ENCODE data around the gene OR2T6. TPM values are rescaled to one million over a fixed set of nuclear protein-coding genes. Genes with fewer than 3 reads are reported as not detected.
"Not testable (repeated sequence)": the region's sequence is repeated elsewhere in the genome, so short reads cannot be mapped to it uniquely, and the experiment has no call there.

OR2T6 gene
- polyA plus RNA-seq, 1 donor from 2014 or later = not detected

- H2AFZ ChIP-seq (ENCODE audit: low read depth, low read length); H3K36me3 ChIP-seq (ENCODE audit: insufficient read depth, low read length); H3K9me3 ChIP-seq (ENCODE audit: low read length); H4K20me1 ChIP-seq (ENCODE audit: insufficient read depth); H3K4me3 ChIP-seq (ENCODE audit: low read length); H3K27me3 ChIP-seq (ENCODE audit: insufficient read depth, low read depth, low read length); H3K27ac ChIP-seq (ENCODE audit: low read length); H3K9me2 ChIP-seq (ENCODE audit: insufficient read depth, low read length); H3F3A ChIP-seq (ENCODE audit: insufficient read depth, low read length, poor library complexity, severe bottlenecking); H3K4me2 ChIP-seq (ENCODE audit: low read length); H3K79me2 ChIP-seq (replicated peaks; ENCODE audit: insufficient read depth, low read length); H3K9ac ChIP-seq (ENCODE audit: low read length): not testable (repeated sequence)
Measured at GRCh38 chr1:248428192-248428533, 52.6 kb downstream of the OR2T6 start.

- not testable (repeated sequence) for H2AFZ ChIP-seq (ENCODE audit: low read depth, low read length); H3K4me2 ChIP-seq (ENCODE audit: low read length); H3K4me3 ChIP-seq (ENCODE audit: low read length); H3K36me3 ChIP-seq (ENCODE audit: insufficient read depth, low read length); H3F3A ChIP-seq (ENCODE audit: insufficient read depth, low read length, poor library complexity, severe bottlenecking); H3K9me2 ChIP-seq (ENCODE audit: insufficient read depth, low read length); H3K27me3 ChIP-seq (ENCODE audit: insufficient read depth, low read depth, low read length); H3K79me2 ChIP-seq (replicated peaks; ENCODE audit: insufficient read depth, low read length); H3K9me3 ChIP-seq (ENCODE audit: low read length); H3K27ac ChIP-seq (ENCODE audit: low read length); H3K9ac ChIP-seq (ENCODE audit: low read length); H4K20me1 ChIP-seq (ENCODE audit: insufficient read depth)
Measured at GRCh38 chr1:248431683-248432082, 56.1 kb downstream of the OR2T6 start.

GRCh38 chr1:248432201-248432600, 56.7 kb downstream of the OR2T6 start:
- H4K20me1 ChIP-seq (ENCODE audit: insufficient read depth); H3K79me2 ChIP-seq (replicated peaks; ENCODE audit: insufficient read depth, low read length); H3K27ac ChIP-seq (ENCODE audit: low read length); H3K27me3 ChIP-seq (ENCODE audit: insufficient read depth, low read depth, low read length); H3K9ac ChIP-seq (ENCODE audit: low read length); H3K4me3 ChIP-seq (ENCODE audit: low read length); H3K4me2 ChIP-seq (ENCODE audit: low read length); H3K9me2 ChIP-seq (ENCODE audit: insufficient read depth, low read length); H3K9me3 ChIP-seq (ENCODE audit: low read length); H3K36me3 ChIP-seq (ENCODE audit: insufficient read depth, low read length); H2AFZ ChIP-seq (ENCODE audit: low read depth, low read length); H3F3A ChIP-seq (ENCODE audit: insufficient read depth, low read length, poor library complexity, severe bottlenecking): not testable (repeated sequence)

GRCh38 chr1:248433811-248434415, 58.4 kb downstream of the OR2T6 start:
- H3K9me2 ChIP-seq (ENCODE audit: insufficient read depth, low read length); H2AFZ ChIP-seq (ENCODE audit: low read depth, low read length): not testable (repeated sequence)

DNA sequence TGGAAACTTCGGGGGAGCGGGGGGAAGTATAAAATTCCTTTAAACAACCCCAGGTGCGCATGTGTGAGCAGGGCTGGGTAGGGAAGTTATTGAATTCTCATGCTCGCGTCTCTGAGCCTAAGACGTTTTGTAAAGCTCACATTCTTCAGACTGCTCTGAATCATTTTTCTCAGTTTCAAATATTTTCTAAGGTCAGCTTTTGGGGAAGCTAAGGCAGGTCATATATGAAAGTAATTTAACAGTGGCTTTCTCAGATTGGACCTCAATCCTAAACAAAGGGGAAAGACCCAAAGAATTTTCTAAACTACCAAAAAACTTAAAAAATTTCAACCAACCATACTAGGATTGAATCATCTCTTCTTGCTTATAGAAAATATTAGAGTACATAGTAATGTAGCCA, 59.4 kb downstream of the OR2T6 start:
- H3K27ac ChIP-seq (ENCODE audit: low read length); H3K9ac ChIP-seq (ENCODE audit: low read length); H3K9me2 ChIP-seq (ENCODE audit: insufficient read depth, low read length); H4K20me1 ChIP-seq (ENCODE audit: insufficient read depth); H3K4me3 ChIP-seq (ENCODE audit: low read length); H3K36me3 ChIP-seq (ENCODE audit: insufficient read depth, low read length); H3K4me2 ChIP-seq (ENCODE audit: low read length); H3K9me3 ChIP-seq (ENCODE audit: low read length); H3F3A ChIP-seq (ENCODE audit: insufficient read depth, low read length, poor library complexity, severe bottlenecking); H3K27me3 ChIP-seq (ENCODE audit: insufficient read depth, low read depth, low read length); H3K79me2 ChIP-seq (replicated peaks; ENCODE audit: insufficient read depth, low read length); H2AFZ ChIP-seq (ENCODE audit: low read depth, low read length): not testable (repeated sequence)

More at GRCh38 chr1:248433811-248434415, 58.4 kb downstream of the OR2T6 start:
- not testable (repeated sequence) for H3K4me3 ChIP-seq (ENCODE audit: low read length); H3K9ac ChIP-seq (ENCODE audit: low read length); H3K79me2 ChIP-seq (replicated peaks; ENCODE audit: insufficient read depth, low read length); H3K27me3 ChIP-seq (ENCODE audit: insufficient read depth, low read depth, low read length); H3K36me3 ChIP-seq (ENCODE audit: insufficient read depth, low read length); H3K4me2 ChIP-seq (ENCODE audit: low read length); H3F3A ChIP-seq (ENCODE audit: insufficient read depth, low read length, poor library complexity, severe bottlenecking); H3K27ac ChIP-seq (ENCODE audit: low read length); H4K20me1 ChIP-seq (ENCODE audit: insufficient read depth); H3K9me3 ChIP-seq (ENCODE audit: low read length)

DNA sequence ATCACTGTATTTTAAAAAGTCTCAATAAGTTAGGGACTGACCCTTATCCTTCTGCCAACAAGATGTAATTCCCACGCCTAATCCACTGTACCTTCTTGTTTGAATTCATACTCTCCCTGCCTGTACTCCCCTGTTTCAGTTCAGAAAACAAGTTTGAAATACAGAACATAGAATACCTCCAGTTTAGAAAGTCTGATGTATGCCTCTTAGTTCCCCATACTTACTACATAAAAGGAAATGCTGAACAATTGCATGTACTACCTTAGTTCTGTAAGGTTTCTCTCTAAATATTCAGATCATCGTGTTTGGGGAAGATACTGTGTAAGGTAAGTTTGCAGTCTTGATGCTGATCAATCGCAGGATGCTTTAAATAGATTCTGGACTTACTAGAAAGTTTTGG, 60.8 kb downstream of the OR2T6 start:
- not testable (repeated sequence) for H3K9ac ChIP-seq (ENCODE audit: low read length); H3K36me3 ChIP-seq (ENCODE audit: insufficient read depth, low read length); H3K9me2 ChIP-seq (ENCODE audit: insufficient read depth, low read length); H3K27me3 ChIP-seq (ENCODE audit: insufficient read depth, low read depth, low read length); H4K20me1 ChIP-seq (ENCODE audit: insufficient read depth); H3K4me2 ChIP-seq (ENCODE audit: low read length); H3K9me3 ChIP-seq (ENCODE audit: low read length); H2AFZ ChIP-seq (ENCODE audit: low read depth, low read length); H3K4me3 ChIP-seq (ENCODE audit: low read length); H3F3A ChIP-seq (ENCODE audit: insufficient read depth, low read length, poor library complexity, severe bottlenecking); H3K79me2 ChIP-seq (replicated peaks; ENCODE audit: insufficient read depth, low read length); H3K27ac ChIP-seq (ENCODE audit: low read length)

DNA sequence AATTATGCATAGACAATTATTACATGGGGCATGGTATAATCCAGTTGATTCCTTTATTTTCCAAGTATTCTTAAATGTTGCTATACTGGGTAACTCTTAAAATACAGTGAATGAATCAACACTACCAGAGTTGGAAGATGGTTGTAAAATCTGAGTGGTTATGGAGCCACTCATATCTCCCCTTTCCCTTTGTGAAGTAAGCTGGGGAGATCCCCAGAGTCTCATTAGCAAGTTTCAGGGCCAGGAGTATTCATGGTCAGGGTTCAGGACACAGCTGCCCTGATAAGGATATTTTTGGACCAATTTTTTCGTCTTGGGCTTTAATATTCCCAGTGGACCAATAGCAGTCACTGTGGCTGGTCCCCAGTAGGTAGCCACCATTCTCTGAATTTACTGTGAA, 63.1 kb downstream of the OR2T6 start:
- H3K79me2 ChIP-seq (replicated peaks; ENCODE audit: insufficient read depth, low read length); H3K36me3 ChIP-seq (ENCODE audit: insufficient read depth, low read length): not testable (repeated sequence)

GRCh38 chr1:248439283-248439682, 63.7 kb downstream of the OR2T6 start:
- not testable (repeated sequence) for H3K79me2 ChIP-seq (replicated peaks; ENCODE audit: insufficient read depth, low read length); H2AFZ ChIP-seq (ENCODE audit: low read depth, low read length); H3K27ac ChIP-seq (ENCODE audit: low read length); H3K9ac ChIP-seq (ENCODE audit: low read length); H3K4me3 ChIP-seq (ENCODE audit: low read length); H3F3A ChIP-seq (ENCODE audit: insufficient read depth, low read length, poor library complexity, severe bottlenecking); H3K9me2 ChIP-seq (ENCODE audit: insufficient read depth, low read length); H4K20me1 ChIP-seq (ENCODE audit: insufficient read depth); H3K4me2 ChIP-seq (ENCODE audit: low read length); H3K36me3 ChIP-seq (ENCODE audit: insufficient read depth, low read length); H3K9me3 ChIP-seq (ENCODE audit: low read length); H3K27me3 ChIP-seq (ENCODE audit: insufficient read depth, low read depth, low read length)

More for the DNA sequence above, 63.1 kb downstream of the OR2T6 start:
- H3K27ac ChIP-seq (ENCODE audit: low read length); H4K20me1 ChIP-seq (ENCODE audit: insufficient read depth); H3K9me3 ChIP-seq (ENCODE audit: low read length); H3F3A ChIP-seq (ENCODE audit: insufficient read depth, low read length, poor library complexity, severe bottlenecking); H3K4me3 ChIP-seq (ENCODE audit: low read length); H3K27me3 ChIP-seq (ENCODE audit: insufficient read depth, low read depth, low read length); H2AFZ ChIP-seq (ENCODE audit: low read depth, low read length); H3K9ac ChIP-seq (ENCODE audit: low read length); H3K9me2 ChIP-seq (ENCODE audit: insufficient read depth, low read length); H3K4me2 ChIP-seq (ENCODE audit: low read length): not testable (repeated sequence)

Data from neural cell (in vitro differentiated cells).